CD14-positive monocyte (primary cell): ENCODE measurements around the gene KRTAP5-10. TPM values are rescaled to one million over a fixed set of nuclear protein-coding genes. Genes with fewer than 3 reads are reported as not detected.
"Not testable (repeated sequence)": the region's sequence is repeated elsewhere in the genome, so short reads cannot be mapped to it uniquely, and the experiment has no call there.

ENCODE experiments used
- DNase-seq, 3 donors: peaks; one replicate each; pipeline ENCODE4 v3.0.0-alpha.2; 2011 to 2022
- H2AFZ ChIP-seq: 2 replicates; pipeline ENCODE4 v1.6.0; 2012; ENCODE audit warnings: mild to moderate bottlenecking, low read depth, low read length, inconsistent platforms; ENCODE audit not compliant: insufficient read depth, poor library complexity, severe bottlenecking
- H3K27ac ChIP-seq, 2 donors: 1 replicate in 1 of 2; 2 replicates in 1 of 2; pipeline ENCODE4 v1.5.1; 2012 to 2013; ENCODE audit warnings: low read length in 2 of 2, control low read depth in 1 of 2, inconsistent platforms in 1 of 2, low read depth in 1 of 2, mild to moderate bottlenecking in 1 of 2
- H3K27me3 ChIP-seq, 2 donors: one replicate each; pipeline versions ENCODE4 v1.6.0 to v1.6.1; 2011 to 2013; ENCODE audit warnings: low read length in 2 of 2; ENCODE audit not compliant: control insufficient read depth in 2 of 2, insufficient read depth in 2 of 2
- H3K36me3 ChIP-seq, 2 donors: replicated peaks in 1 of 2; 1 replicate in 1 of 2; 2 replicates in 1 of 2; pipeline versions ENCODE4 v1.5.1 to v1.6.1; 2012 to 2013; ENCODE audit warnings: low read length in 2 of 2, control low read depth in 1 of 2, inconsistent platforms in 1 of 2, mild to moderate bottlenecking in 1 of 2; ENCODE audit not compliant: insufficient read depth in 2 of 2, control insufficient read depth in 1 of 2
- H3K4me1 ChIP-seq, 2 donors: 1 replicate in 1 of 2; 2 replicates in 1 of 2; pipeline versions ENCODE4 v1.5.1 to v1.6.1; 2012 to 2013; ENCODE audit warnings: low read length in 2 of 2, control low read depth in 1 of 2, inconsistent platforms in 1 of 2, mild to moderate bottlenecking in 1 of 2, moderate library complexity in 1 of 2; ENCODE audit not compliant: insufficient read depth in 2 of 2, control insufficient read depth in 1 of 2
- H3K4me2 ChIP-seq: replicated peaks from 2 replicates; pipeline ENCODE3; 2012; ENCODE audit warnings: low read length, moderate library complexity, mild to moderate bottlenecking; ENCODE audit not compliant: poor library complexity, severe bottlenecking; ENCODE audit errors: extremely low read depth
- H3K4me3 ChIP-seq, 3 experiments: fragments of 200-600 bp in 1 of 3; sonication (generic) in 1 of 3; replicated peaks in 1 of 3; 1 replicate in 2 of 3; 2 replicates in 1 of 3; pipeline ENCODE4 v1.5.1; 2011 to 2013; ENCODE audit warnings: low read length in 3 of 3, mild to moderate bottlenecking in 3 of 3, control low read depth in 2 of 3, low read depth in 2 of 3, inconsistent platforms in 1 of 3, moderate library complexity in 1 of 3
- H3K79me2 ChIP-seq: 2 replicates; pipeline ENCODE4 v1.6.0; 2012; ENCODE audit warnings: mild to moderate bottlenecking, control low read depth, inconsistent platforms, low read length, moderate library complexity; ENCODE audit not compliant: insufficient read depth
- H3K9ac ChIP-seq: 2 replicates; pipeline ENCODE4 v1.6.0; 2017; ENCODE audit warnings: low read length, mild to moderate bottlenecking; ENCODE audit not compliant: insufficient read depth, poor library complexity, severe bottlenecking
- H3K9me3 ChIP-seq, 2 donors: replicated peaks in 1 of 2; 1 replicate in 1 of 2; 2 replicates in 1 of 2; pipeline versions ENCODE4 v1.5.1 to v1.6.1; 2012 to 2013; ENCODE audit warnings: low read length in 2 of 2, control low read depth in 1 of 2; ENCODE audit not compliant: control insufficient read depth in 1 of 2, insufficient read depth in 1 of 2
- H4K20me1 ChIP-seq: 2 replicates; pipeline ENCODE4 v1.6.0; 2012; ENCODE audit warnings: mild to moderate bottlenecking, low read length, control low read depth, moderate library complexity; ENCODE audit not compliant: insufficient read depth
- H3K27ac Mint-ChIP-seq, 7 donors: one replicate each; pipeline ENCODE4 v1.8.0; 2020; ENCODE audit warnings: mild to moderate bottlenecking in 7 of 7, mixed read lengths in 7 of 7, moderate library complexity in 6 of 7, inconsistent platforms in 2 of 7
- H3K27me3 Mint-ChIP-seq, 3 donors: one replicate each; pipeline ENCODE4 v1.8.0; 2021 to 2022; ENCODE audit warnings: low read depth in 3 of 3, mild to moderate bottlenecking in 3 of 3, mixed read lengths in 3 of 3, moderate library complexity in 3 of 3, inconsistent platforms in 1 of 3
- H3K36me3 Mint-ChIP-seq, 2 donors: one replicate each; pipeline ENCODE4 v1.8.0; 2020; ENCODE audit warnings: mixed read lengths in 2 of 2, inconsistent platforms in 1 of 2, mild to moderate bottlenecking in 1 of 2
- H3K4me1 Mint-ChIP-seq: one replicate; pipeline ENCODE4 v1.8.0; 2020; ENCODE audit warnings: mild to moderate bottlenecking, mixed read lengths
- H3K4me3 Mint-ChIP-seq, 2 donors: one replicate each; pipeline ENCODE4 v1.8.0; 2020; ENCODE audit warnings: mild to moderate bottlenecking in 2 of 2, mixed read lengths in 2 of 2, moderate library complexity in 1 of 2
- H3K9me3 Mint-ChIP-seq, 7 donors: one replicate each; pipeline ENCODE4 v1.8.0; 2020 to 2022; ENCODE audit warnings: mixed read lengths in 7 of 7, mild to moderate bottlenecking in 6 of 7, moderate library complexity in 6 of 7, inconsistent platforms in 2 of 7
- CTCF ChIP-seq: fragments of 200-600 bp; IDR thresholded peaks from one replicate; pipeline ENCODE4 v1.8.0; 2022; ENCODE audit warnings: antibody characterized with exemption, mild to moderate bottlenecking
- WGBS: methylation state at CpG from one replicate; pipeline ENCODE4 v1.1.5; 2013; ENCODE audit warnings: missing lambda C conversion rate; ENCODE audit not compliant: insufficient coverage; 5-methylcytosine and 5-hydroxymethylcytosine counted together
- intact Hi-C, 2 donors: fragments of 100-400 bp; cut with micrococcal nuclease; formaldehyde crosslinking; loops; one replicate each; pipeline versions ENCODE4 v1.15.0 to v1.15.1; 2023
- polyA plus RNA-seq, 3 donors: library from polyadenylated mRNA; depleted of rRNA in 1 of 3; unstranded in 2 of 3; stranded (reverse) in 1 of 3; fragments of 300-500 nt in 2 of 3; fragments of >200 nt in 1 of 3; fragmentation: Illumina TruSeq in 2 of 3; gene quantifications; 1 replicate in 2 of 3; 2 replicates in 1 of 3; pipeline ENCODE4 v1.2.3, GENCODE V29; 2012 to 2021

KRTAP5-10 gene
- polyA plus RNA-seq, 3 donors, result not detected

- H3K27me3 ChIP-seq, result peaks cover 12 to 20% of the 10 kb centered on the region in 2 donors
- H3K27ac Mint-ChIP-seq, DNase-seq, H3K79me2 ChIP-seq, H3K9me3 ChIP-seq, H3K4me2 ChIP-seq, H3K9me3 Mint-ChIP-seq, H3K9ac ChIP-seq, H4K20me1 ChIP-seq, H3K27ac ChIP-seq, H3K36me3 ChIP-seq, H3K4me3 ChIP-seq, H3K4me1 ChIP-seq, H3K4me3 Mint-ChIP-seq, H3K36me3 Mint-ChIP-seq, H3K4me1 Mint-ChIP-seq, intact Hi-C loops, H2AFZ ChIP-seq: not testable (repeated sequence)
- peaks cover 26 to 55% (median 48%) of the 10 kb centered on the region in 3 donors for H3K27me3 Mint-ChIP-seq
- peak; percentile 70 for TF ChIP-seq CTCF
- WGBS, result no CpG with 5 or more reads among the region's 17 CpGs
Observed at GRCh38 chr11:71604798-71605488, 39.6 kb downstream of the KRTAP5-10 start.

DNA sequence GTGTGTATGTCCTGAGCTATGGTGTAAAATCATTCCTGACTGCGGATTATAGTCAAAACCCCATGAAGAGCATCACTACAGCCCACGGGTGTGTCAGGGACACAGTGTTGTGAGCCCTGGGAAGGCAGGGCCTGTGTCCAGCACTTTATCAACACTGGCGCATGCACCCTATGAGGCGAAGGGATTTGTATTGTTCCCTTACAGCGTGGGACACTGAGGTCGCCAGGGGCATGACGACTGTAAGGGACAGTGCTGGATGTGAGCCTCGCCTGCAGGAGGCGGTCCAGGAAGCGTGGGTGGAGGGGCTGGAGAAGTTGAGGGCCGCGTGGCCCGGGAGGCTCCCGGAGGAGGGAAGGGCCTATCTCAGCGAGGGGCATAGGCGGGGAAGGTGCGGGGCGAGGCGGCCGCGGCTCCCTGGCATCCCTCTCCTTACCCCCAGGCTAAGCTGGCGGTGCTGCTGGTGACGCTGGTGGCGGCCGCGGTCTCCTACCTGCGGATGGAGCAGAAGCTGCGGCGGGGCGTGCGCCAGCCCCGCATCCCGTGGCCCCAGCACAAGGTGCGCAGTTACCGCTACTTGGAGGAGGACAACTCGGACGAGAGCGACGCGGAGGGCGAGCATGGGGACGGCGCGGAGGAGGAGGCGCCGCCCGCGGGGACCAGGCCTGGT lies 41.6 kb downstream of the KRTAP5-10 start:
- Mint-ChIP-seq H3K4me3 (peak overlapping the region in 1 of 2 donors; percentile 63), H3K27ac (peak overlapping the region in 1 of 7 donors; percentile 69), H3K27me3 (peaks cover 28 to 51% (median 51%) of the 10 kb centered on the region in 3 donors)
- H3K9ac ChIP-seq, H3K4me3 ChIP-seq, H3K4me1 Mint-ChIP-seq, H3K9me3 ChIP-seq, intact Hi-C loops, H3K4me2 ChIP-seq, DNase-seq, H4K20me1 ChIP-seq, H3K36me3 ChIP-seq, H3K9me3 Mint-ChIP-seq, H3K27ac ChIP-seq, H3K36me3 Mint-ChIP-seq, H2AFZ ChIP-seq, H3K79me2 ChIP-seq, H3K4me1 ChIP-seq: not testable (repeated sequence)
- peaks cover 12 to 20% of the 10 kb centered on the region in 2 donors for H3K27me3 ChIP-seq
- WGBS, result 13% methylated on average over 32 of the region's 48 CpGs

DNA sequence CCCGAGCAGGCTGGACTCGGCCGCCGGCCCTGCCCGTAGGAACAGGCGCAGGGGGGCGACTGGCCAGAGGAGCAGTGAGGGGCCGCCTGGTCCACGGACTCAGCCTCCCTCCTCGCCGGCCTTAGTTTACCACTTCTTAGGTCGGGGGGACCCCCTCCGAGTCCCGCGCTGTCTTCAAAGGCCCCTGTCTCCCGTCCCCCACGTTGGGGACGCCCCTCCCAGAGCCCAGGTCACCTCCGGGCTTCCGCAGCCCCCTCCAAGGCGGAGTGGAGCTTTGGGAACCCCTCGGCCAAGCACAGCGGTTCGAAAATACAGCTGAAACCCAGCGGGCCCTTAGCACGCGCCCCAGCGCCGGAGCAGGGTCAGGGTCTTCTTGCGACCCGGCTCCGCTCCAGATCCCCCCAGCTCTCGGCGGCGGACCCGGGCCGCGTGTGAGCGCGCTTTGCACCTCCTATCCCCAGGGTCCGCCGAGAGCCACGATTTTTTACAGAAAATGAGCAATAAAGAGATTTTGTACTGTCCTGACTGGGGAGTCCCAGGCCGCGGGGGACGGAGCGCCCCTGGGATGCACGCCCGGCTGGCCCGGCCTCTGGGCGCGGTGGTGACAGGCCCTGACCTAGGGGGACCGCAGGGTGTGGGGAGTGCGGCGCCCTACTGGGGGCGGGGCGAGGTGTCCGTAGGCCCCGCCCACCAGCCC lies 42.3 kb downstream of the KRTAP5-10 start:
- H3K27ac Mint-ChIP-seq, intact Hi-C loops, H3K36me3 ChIP-seq, H3K27ac ChIP-seq, H3K4me2 ChIP-seq, H3K9ac ChIP-seq, H3K4me3 ChIP-seq, DNase-seq, H4K20me1 ChIP-seq, H2AFZ ChIP-seq, H3K9me3 Mint-ChIP-seq, H3K9me3 ChIP-seq, H3K4me1 ChIP-seq, H3K36me3 Mint-ChIP-seq, H3K4me1 Mint-ChIP-seq, H3K79me2 ChIP-seq: not testable (repeated sequence)
- 5% methylated on average over 32 of the region's 59 CpGs for WGBS
- H3K4me3 Mint-ChIP-seq, result peak overlapping the region in 1 of 2 donors; percentile 60
- peaks cover 28 to 53% (median 49%) of the 10 kb centered on the region in 3 donors for H3K27me3 Mint-ChIP-seq
- H3K27me3 ChIP-seq, result peaks cover 12 to 20% of the 10 kb centered on the region in 2 donors
